PC-3 (cell line): ENCODE measurements around the gene DENND2C. TPM values are rescaled to one million over a fixed set of nuclear protein-coding genes. Genes with fewer than 3 reads are reported as not detected.
A peak's percentile ranks its signal among the peaks of the same experiment; 100 is the strongest.

Source experiments
- ATAC-seq: fragments of 200-7000 bp; cut with Tn5 transposase; 2 replicates; pipeline ENCODE4 v1.9.1; 2020; ENCODE audit warnings: mild to moderate bottlenecking, moderate library complexity
- BruUV-seq: library from RNA; stranded (reverse); fragments of 400-500 nt; replicated peaks from 2 replicates; lab custom pipeline; 2021; lab: Mats Ljungman, UMichigan
- CTCF ChIA-PET: fragments of 300-600 bp; sonication (Branson Sonifier 250); formaldehyde crosslinking; loops from one replicate; lab custom pipeline; 2022; ENCODE audit warnings: antibody characterized with exemption; lab: Charles Lee
- POLR2A ChIA-PET: fragments of 300-600 bp; sonication (Branson Sonifier 250); formaldehyde crosslinking; loops from one replicate; lab custom pipeline; 2022; ENCODE audit warnings: antibody characterized with exemption; ENCODE audit not compliant: unreplicated experiment; lab: Charles Lee
- DNase-seq: peaks from one replicate; pipeline ENCODE4 v3.0.0-alpha.2; 2015
- H2AFZ ChIP-seq: fragments of 300-600 bp; sonication (generic); 2 replicates; pipeline ENCODE4 v1.6.0; 2016; ENCODE audit warnings: antibody characterized with exemption, low read length
- H3F3A ChIP-seq: fragments of 300-600 bp; sonication (generic); one replicate; pipeline ENCODE4 v1.6.0; 2017; ENCODE audit warnings: antibody characterized with exemption, low read length, control low read depth, mild to moderate bottlenecking; ENCODE audit not compliant: unreplicated experiment
- H3K27ac ChIP-seq: fragments of 300-600 bp; sonication (generic); 2 replicates; pipeline ENCODE4 v1.5.1; 2016; ENCODE audit warnings: mild to moderate bottlenecking, low read length
- H3K27me3 ChIP-seq: fragments of 300-600 bp; sonication (generic); 2 replicates; pipeline ENCODE4 v1.6.1; 2016; ENCODE audit warnings: low read length, mixed read lengths
- H3K36me3 ChIP-seq: fragments of 300-600 bp; sonication (generic); 2 replicates; pipeline ENCODE4 v1.6.1; 2016; ENCODE audit warnings: low read depth, mixed run types, low read length, mixed read lengths
- H3K4me1 ChIP-seq: fragments of 300-600 bp; sonication (generic); 2 replicates; pipeline ENCODE4 v1.5.1; 2016; ENCODE audit warnings: low read length; ENCODE audit not compliant: insufficient read depth
- H3K4me2 ChIP-seq: fragments of 300-600 bp; sonication (generic); 2 replicates; pipeline ENCODE4 v1.6.0; 2016; ENCODE audit warnings: low read length
- H3K4me3 ChIP-seq: fragments of 300-600 bp; sonication (generic); 2 replicates; pipeline ENCODE4 v1.5.1; 2016; ENCODE audit warnings: mild to moderate bottlenecking, low read length, mixed read lengths
- H3K79me2 ChIP-seq: fragments of 300-600 bp; sonication (generic); 2 replicates; pipeline ENCODE4 v1.6.1; 2017; ENCODE audit warnings: low read length, mixed read lengths
- H3K9ac ChIP-seq: fragments of 300-600 bp; sonication (generic); 2 replicates; pipeline ENCODE4 v1.6.0; 2016; ENCODE audit warnings: mild to moderate bottlenecking, low read length
- H3K9me2 ChIP-seq: fragments of 300-600 bp; sonication (generic); replicated peaks from 2 replicates; pipeline ENCODE4 v1.6.1; 2016; ENCODE audit warnings: mixed run types, low read length, mixed read lengths
- H3K9me3 ChIP-seq: fragments of 300-600 bp; sonication (generic); 2 replicates; pipeline ENCODE4 v1.6.1; 2016; ENCODE audit warnings: low read length, mixed read lengths
- H4K20me1 ChIP-seq: fragments of 300-600 bp; sonication (generic); 2 replicates; pipeline ENCODE4 v1.6.1; 2016; ENCODE audit warnings: low read length, mixed read lengths
- EZH2 ChIP-seq: fragments of 300-600 bp; sonication (generic); IDR thresholded peaks from one replicate; pipeline ENCODE4 v1.6.1; 2017; ENCODE audit warnings: antibody characterized with exemption, mild to moderate bottlenecking, low read length; ENCODE audit not compliant: unreplicated experiment
- EZH2phosphoT487 ChIP-seq: fragments of 300-600 bp; sonication (generic); IDR thresholded peaks from 2 replicates; pipeline ENCODE4 v1.6.1; 2018; ENCODE audit warnings: mild to moderate bottlenecking, antibody characterized with exemption, low read length, borderline replicate concordance
- intact Hi-C: fragments of 100-400 bp; cut with micrococcal nuclease; formaldehyde crosslinking; loops from 2 replicates; pipeline ENCODE4 v1.9.0; 2023
- total RNA-seq: library from RNA; depleted of rRNA; stranded (reverse); fragments of >200 nt; gene quantifications from 2 replicates; pipeline ENCODE4 v1.2.3, GENCODE V29; 2014
- TF ChIP-seq, protein P1 (sequence below): fragments of 300-600 bp; sonication (generic); conservative IDR thresholded peaks from 2 replicates; pipeline ENCODE4 v1.5.1; 2017; ENCODE audit warnings: antibody characterized with exemption, low read depth, mild to moderate bottlenecking, low read length

The DENND2C gene
- total RNA-seq, 1 experiment from 2014 or later = 0.95 TPM

GRCh38 chr1:114718661-114719423 is 49.0 kb upstream of the DENND2C start:
- H3K9me2 ChIP-seq = no peaks in the 10 kb centered on the region
- peak overlapping the region; percentile 65 for H3K4me2 ChIP-seq
- H3K36me3 ChIP-seq = peaks cover 79% of the 10 kb centered on the region
- 0 out of 2 replicates have a peak overlapping the region, but pooled peaks have one; percentile 17 for H3K4me3 ChIP-seq
- no peaks in the 10 kb centered on the region for H3F3A ChIP-seq
- ATAC-seq (peak; percentile 28; the same call in 1 of the 2 replicates), DNase-seq (peak; percentile 73)
- no peaks in the 10 kb centered on the region for H3K9me3 ChIP-seq
- BruUV-seq = no TSS peak
- ChIA-PET CTCF (no interaction called here), POLR2A (no interaction called here)
- peak overlapping the region; percentile 87 for H3K27ac ChIP-seq
- no peak overlapping the region for H2AFZ ChIP-seq
- peak overlapping the region; percentile 50 for H3K9ac ChIP-seq
- TF ChIP-seq EZH2phosphoT487 (no peak), EZH2 (no peak)
- TF ChIP-seq, protein P1, sequence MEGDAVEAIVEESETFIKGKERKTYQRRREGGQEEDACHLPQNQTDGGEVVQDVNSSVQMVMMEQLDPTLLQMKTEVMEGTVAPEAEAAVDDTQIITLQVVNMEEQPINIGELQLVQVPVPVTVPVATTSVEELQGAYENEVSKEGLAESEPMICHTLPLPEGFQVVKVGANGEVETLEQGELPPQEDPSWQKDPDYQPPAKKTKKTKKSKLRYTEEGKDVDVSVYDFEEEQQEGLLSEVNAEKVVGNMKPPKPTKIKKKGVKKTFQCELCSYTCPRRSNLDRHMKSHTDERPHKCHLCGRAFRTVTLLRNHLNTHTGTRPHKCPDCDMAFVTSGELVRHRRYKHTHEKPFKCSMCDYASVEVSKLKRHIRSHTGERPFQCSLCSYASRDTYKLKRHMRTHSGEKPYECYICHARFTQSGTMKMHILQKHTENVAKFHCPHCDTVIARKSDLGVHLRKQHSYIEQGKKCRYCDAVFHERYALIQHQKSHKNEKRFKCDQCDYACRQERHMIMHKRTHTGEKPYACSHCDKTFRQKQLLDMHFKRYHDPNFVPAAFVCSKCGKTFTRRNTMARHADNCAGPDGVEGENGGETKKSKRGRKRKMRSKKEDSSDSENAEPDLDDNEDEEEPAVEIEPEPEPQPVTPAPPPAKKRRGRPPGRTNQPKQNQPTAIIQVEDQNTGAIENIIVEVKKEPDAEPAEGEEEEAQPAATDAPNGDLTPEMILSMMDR = no peak
- peaks cover 26% of the 10 kb centered on the region for H3K4me1 ChIP-seq
- peaks cover 15% of the 10 kb centered on the region for H3K79me2 ChIP-seq
- intact Hi-C loops = no loop called here
- no peaks in the 10 kb centered on the region for H3K27me3 ChIP-seq
- 0 out of 2 replicates have a peak, but pooled peaks cover 4% of the 10 kb centered on the region for H4K20me1 ChIP-seq

- Histone ChIP-seq H3K27ac (peak within 1 kb of the TSS; percentile 56), H3K4me2 (peak within 1 kb of the TSS; percentile 70), H4K20me1 (0 out of 2 replicates have a peak, but pooled peaks cover 4% of the 10 kb centered on the region), H3K9me2 (no peaks in the 10 kb centered on the region), H3K4me3 (peak within 1 kb of the TSS; percentile 68), H3F3A (no peaks in the 10 kb centered on the region), H3K79me2 (peaks cover 15% of the 10 kb centered on the region), H2AFZ (no peak within 1 kb of the TSS), H3K27me3 (no peaks in the 10 kb centered on the region), H3K9me3 (no peaks in the 10 kb centered on the region), H3K36me3 (peaks cover 82% of the 10 kb centered on the region), H3K4me1 (peaks cover 26% of the 10 kb centered on the region), H3K9ac (peak within 1 kb of the TSS; percentile 86)
- DNase-seq = peak; percentile 65
- POLR2A ChIA-PET = interaction anchor here (0.7 kb wide), 1 partner anchor 14 kb away, joined by 8 read pairs; no protein-coding TSS in a partner anchor
- TF ChIP-seq EZH2phosphoT487 (no peak), EZH2 (no peak)
- TF ChIP-seq, protein P1 = no peak
- BruUV-seq = TSS peak; percentile 56
- intact Hi-C loops = no loop called here
- ATAC-seq = peak; percentile 73
- CTCF ChIA-PET = no interaction called here
These were observed 46.7 kb upstream of the DENND2C start, which contains the start of gene NRAS for GRCh38 chr1:114716304-114717170. Gene NRAS (minus strand): TSS chr1:114716771. CDS start chr1:114716160, 611 bp downstream.
